GM19351 (cell line): ENCODE measurements around the gene POLR2F.
A peak's percentile ranks its signal among the peaks of the same experiment; 100 is the strongest.

Source experiments
- ATAC-seq: cut with Tn5 transposase; IDR thresholded peaks from one replicate; pipeline ENCODE4 v1.9.1; 2021; ENCODE audit warnings: mild to moderate bottlenecking, moderate library complexity; ENCODE audit not compliant: unreplicated experiment

POLR2F gene

DNA sequence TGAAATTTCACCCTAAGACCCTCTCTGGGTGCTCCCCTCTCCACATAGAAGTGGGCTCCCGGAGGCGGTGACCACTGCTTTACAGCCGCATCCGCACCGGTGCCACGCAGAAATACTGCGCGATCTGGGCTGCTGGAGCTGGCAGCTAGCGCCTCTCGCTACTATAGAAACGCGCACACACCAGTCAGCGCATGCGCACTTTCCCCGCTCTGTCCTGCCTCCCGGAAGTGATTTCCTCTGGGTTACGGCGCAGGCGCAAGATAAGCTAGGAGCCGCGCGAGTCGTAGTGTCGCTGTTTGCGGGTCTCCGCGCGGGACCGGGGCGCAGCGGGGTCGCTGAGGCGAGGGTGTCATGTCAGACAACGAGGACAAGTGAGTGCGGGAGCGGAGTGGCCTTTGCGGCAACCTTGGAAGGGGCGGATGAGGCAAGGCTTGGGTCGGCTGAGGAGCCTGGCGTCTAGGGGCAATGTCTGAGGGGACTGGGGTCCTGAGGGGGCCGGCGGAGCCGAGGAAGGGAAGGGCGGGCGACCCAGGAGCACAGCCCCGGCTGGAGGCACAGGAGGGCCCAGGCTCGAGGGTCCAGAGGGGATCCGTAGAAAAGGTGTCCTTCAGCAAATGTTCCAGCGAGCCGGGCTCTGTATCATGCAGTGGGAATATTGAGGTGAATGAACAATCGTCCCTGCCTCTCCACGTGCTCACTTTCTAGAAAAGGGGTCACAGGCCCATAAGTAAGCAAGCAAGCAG lies at the start of gene POLR2F, which contains the start of gene C22orf23:
POLR2F (plus strand) TSS at position 263 of the 743 bp plus-strand sequence; CDS start at position 352, 89 bp downstream.
C22orf23 (minus strand) TSS at position 165 of the 743 bp plus-strand sequence. CDS start 452 bp downstream, outside the sequence.
- ATAC-seq = peak; percentile 84

DNA sequence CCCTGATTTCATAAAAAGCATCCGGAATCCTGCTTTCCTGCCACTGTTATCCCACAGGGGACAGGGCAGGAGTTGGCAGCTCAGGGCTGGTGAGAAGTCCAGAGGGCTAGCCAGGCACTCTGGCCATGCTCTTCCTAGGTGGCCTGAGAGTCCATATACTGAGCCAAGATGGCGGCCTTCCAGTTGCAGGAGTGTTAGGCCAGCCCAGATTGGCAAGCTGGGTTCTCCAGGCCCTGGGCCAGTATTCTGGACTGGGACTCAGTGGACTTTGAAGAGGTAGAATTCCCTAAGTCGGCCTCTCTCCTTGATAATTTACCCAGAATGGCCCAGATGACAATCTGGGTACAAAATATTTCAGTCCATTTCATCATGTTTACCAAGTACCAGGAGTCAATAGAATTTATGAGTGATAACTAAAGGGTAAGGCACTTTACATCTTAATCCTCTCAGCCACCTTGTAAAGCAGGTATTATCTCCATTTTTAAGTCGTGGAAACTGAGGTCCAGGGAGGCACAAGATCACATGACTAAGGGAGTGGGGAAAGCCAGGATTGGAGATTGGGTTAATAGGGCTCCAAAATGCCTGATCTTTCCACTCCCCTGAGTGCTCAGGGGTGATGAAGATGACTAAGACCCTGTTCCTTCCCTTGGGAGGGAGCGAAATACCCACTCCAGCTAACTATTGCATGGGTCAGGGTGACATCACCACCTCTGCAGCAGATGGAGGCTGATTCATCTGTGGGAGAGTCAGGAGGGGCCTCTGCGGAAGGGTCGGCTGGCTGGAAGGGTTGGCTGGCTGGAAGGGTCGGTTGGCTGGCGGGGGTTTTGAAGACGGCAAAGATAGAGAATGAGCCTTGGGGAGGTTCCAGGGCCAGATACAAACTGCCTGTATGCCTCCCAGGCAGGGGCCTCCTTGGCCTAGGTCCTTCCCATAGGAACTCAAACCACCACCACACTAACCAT lies 48.6 kb upstream of the POLR2F start:
- ATAC-seq = no peak

DNA sequence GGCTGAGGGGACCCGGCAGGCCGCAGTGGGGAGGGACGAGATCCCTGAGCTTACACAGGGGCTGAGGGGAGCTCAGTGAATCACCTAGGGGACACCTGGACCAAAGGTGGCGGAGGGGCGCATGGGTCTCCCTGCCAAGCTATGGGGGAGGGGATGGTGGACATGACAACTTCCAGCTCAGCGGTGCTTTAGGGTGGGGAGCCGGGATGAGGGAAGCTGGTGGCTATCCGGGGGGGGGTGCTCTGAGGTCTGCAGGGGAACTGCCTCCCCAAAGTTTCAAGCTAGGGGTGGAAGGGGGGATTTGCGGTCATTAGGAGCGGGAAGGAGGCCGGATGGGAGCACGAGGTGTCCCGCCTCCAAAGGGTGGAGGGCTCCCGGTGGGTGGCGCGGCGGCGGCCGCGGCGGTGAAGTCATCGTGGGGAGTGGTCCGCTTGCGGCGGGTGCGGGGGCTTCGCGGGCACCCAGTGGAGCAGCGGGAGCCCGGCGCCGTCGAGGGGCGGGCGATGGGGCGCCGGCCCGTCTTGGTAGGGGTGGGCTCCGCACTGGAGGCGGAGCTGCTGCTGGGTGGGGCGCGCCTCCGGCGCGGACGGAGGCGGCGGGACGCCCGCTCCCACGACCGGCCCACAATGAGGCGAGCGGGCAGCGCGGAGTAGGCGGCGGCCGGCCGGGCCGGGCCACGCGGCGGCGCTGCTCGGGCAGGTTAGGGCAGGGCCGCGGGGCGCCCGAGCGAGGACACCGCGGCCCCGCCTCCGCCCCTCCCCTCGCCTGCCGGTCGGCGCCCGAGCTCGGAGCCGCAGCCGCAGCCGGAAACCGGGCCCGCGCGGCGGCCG lies 47.8 kb upstream of the POLR2F start, which contains the start of gene MICALL1:
MICALL1 (plus strand) TSS at position 764 of the 830 bp plus-strand sequence. CDS start 126 bp downstream, outside the sequence.
- peak; percentile 81 for ATAC-seq

DNA sequence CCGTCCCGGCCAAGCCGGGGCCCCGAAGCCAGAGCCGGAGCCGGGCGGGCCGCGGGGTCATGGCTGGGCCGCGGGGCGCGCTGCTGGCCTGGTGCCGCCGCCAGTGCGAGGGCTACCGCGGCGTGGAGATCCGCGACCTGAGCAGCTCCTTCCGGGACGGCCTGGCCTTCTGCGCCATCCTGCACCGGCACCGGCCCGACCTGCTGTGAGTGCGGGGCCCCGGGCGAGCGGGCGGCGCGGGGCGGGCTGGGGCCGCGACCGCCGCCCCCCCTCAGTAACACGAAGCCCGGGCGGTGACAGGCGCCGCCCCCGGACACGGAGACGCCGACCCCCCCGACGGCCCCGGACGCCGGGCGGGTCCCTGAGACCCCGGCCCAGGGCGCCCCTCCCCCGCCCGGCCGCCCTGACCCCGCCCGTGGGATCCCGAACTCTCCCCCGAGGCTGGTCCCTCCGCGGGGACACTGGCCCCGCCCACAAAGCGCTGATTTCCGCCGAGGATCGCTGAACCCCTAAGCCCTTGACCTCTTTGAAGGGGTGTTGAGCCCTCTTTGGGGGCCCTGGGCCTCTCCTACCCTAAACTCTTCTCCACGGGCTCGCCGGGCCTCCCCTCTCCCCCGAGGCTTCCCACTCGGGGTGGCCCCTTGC lies 47.0 kb upstream of the POLR2F start:
- ATAC-seq = peak; percentile 28

DNA sequence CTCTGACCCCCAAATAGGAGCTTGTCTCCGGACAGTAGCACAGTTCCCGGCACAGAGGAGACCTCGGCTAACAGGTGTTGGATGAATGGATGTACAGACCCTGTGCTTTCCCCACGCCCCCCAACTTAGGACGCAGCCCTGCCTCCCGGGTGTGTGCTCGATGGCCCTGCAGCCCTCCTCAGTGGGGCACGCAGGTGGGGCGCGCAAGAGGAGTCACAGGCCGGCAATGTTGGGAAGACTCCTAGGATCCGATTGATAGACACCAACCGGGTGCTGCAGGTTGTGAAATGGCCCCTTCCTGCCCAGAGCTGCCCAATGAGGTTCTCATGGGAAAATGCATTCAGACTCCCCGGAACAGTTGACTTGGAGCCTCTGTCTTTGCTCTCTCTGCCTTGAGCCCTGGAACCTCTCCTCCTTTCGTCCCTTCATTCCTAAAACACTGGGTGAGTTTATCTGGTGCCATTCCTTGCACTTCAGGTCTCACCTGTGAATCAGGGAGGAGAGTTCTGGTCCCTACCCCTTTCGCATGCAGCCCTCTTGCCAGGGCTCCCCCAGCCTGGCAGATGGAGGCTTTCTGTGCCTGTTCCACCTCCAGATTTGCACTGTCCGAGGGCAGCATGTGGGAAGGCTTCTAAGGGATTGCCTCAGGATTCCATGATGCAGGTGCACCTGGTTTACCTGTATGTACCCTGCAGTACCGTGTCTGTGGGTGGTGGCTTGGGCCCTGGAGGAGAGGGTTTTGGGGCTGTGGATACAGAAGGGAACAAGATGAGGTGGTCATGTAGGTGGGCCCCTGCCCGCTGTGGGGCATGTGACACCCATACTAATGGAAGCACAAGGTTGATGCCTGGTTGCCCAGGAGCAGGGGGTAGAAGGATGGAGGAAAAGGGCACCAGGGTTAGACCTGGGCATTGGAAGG lies 46.2 kb upstream of the POLR2F start:
- no peak for ATAC-seq

- no peak for ATAC-seq
Observed at GRCh38 chr22:37909766-37910165, 43.7 kb upstream of the POLR2F start.

GRCh38 chr22:37910890-37911672 lies 42.4 kb upstream of the POLR2F start:
- no peak for ATAC-seq

DNA sequence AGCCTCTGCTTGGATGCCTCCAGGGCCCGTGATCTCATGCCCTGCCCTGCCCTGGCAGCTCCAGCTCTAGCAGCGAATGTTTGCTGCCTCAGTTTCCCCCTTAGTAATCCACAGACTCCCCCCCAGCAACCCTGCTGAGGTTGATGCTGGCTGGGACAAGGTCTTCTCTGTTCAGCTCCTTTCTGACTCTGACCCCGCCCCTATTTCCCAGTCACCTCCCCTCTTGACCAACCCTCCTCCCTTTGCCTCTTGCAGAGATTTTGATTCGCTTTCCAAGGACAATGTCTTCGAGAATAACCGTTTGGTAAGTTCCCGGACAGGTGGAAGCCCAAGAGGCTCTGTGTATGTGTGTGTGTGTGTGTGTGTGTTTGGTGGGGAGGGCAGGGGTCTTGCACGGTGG lies 41.8 kb upstream of the POLR2F start:
- ATAC-seq = no peak

DNA sequence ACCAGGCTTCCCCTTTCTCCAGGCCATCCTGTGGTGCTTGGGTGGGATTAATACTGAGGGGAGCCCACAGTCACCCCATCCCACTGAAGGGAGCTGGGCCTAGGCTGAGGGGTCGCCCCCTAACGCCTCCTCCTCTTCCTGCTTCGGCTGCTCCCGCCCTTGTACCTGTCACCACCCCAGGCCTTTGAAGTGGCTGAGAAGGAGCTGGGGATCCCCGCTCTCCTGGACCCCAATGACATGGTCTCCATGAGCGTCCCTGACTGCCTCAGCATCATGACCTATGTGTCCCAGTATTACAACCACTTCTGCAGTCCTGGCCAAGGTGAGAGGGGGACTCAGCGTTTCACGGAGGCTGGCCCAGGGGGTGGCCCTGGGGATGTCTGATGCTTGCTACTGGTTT lies 41.3 kb upstream of the POLR2F start:
- ATAC-seq = no peak

- ATAC-seq = no peak
Observed at GRCh38 chr22:37913233-37913721, 40.2 kb upstream of the POLR2F start.

DNA sequence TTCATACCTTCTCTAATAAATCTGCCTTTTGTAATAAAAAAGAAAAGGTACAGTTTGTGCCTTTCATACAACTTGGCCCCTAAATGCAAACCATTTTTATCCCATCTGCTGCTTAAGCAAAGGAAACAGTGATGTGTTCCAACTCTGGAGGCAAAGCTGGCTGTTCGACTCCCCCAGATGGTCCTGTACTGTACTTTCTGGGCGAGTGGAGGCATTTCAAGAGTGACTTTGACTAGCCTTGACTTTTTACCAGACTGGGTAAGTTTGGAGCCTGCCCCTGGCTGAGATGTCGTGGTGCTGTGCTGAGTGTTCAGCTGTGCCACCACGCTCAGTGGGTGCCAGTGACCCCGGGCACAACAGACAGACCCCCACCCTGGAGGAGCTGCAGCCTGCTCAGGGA lies 37.2 kb upstream of the POLR2F start:
- no peak for ATAC-seq

- ATAC-seq = no peak
Observed at GRCh38 chr22:37917874-37918548, 35.5 kb upstream of the POLR2F start.

GRCh38 chr22:37918580-37919270 lies 34.8 kb upstream of the POLR2F start:
- no peak for ATAC-seq

- ATAC-seq = no peak
Observed at GRCh38 chr22:37920126-37920525, 33.4 kb upstream of the POLR2F start.

GRCh38 chr22:37922191-37922590 lies 31.3 kb upstream of the POLR2F start:
- no peak for ATAC-seq

GRCh38 chr22:37923927-37924326 lies 29.6 kb upstream of the POLR2F start:
- ATAC-seq = no peak
